Ascending aorta (tissue), 2 donors: ENCODE results near the gene CASZ1. TPM values are rescaled to one million over a fixed set of nuclear protein-coding genes. Genes with fewer than 3 reads are reported as not detected.
A peak's percentile ranks its signal among the peaks of the same experiment; 100 is the strongest.

ENCODE experiments used
- DNase-seq, 2 donors: peaks; one replicate each; pipeline ENCODE4 v3.0.0-alpha.2; 2019; ENCODE audit warnings: low spot score in 2 of 2
- H3K27ac ChIP-seq, 2 donors: fragments of 200-600 bp; sonication (generic); one replicate each; pipeline ENCODE4 v1.5.1; 2016 to 2017; ENCODE audit warnings: mild to moderate bottlenecking in 1 of 2
- H3K27me3 ChIP-seq: fragments of 200-600 bp; sonication (generic); one replicate; pipeline ENCODE4 v1.5.1; 2017
- H3K36me3 ChIP-seq, 2 donors: fragments of 200-600 bp; sonication (generic); one replicate each; pipeline ENCODE4 v1.5.1; 2016
- H3K4me1 ChIP-seq, 2 donors: fragments of 200-600 bp; sonication (generic); one replicate each; pipeline ENCODE4 v1.5.1; 2016 to 2017; ENCODE audit warnings: mild to moderate bottlenecking in 1 of 2
- H3K4me3 ChIP-seq, 2 donors: fragments of 200-600 bp; sonication (generic); one replicate each; pipeline ENCODE4 v1.5.1; 2016 to 2017; ENCODE audit warnings: mild to moderate bottlenecking in 1 of 2
- H3K9me3 ChIP-seq, 2 donors: fragments of 200-600 bp; sonication (generic); one replicate each; pipeline ENCODE4 v1.5.1; 2016
- CTCF ChIP-seq, 3 experiments: fragments of 200-600 bp in 2 of 3; fragments of 450-650 bp in 1 of 3; sonication (generic) in 2 of 3; IDR thresholded peaks; one replicate each; pipeline ENCODE4 v1.5.1; 2016 to 2019; ENCODE audit warnings: antibody characterized with exemption in 3 of 3, mild to moderate bottlenecking in 1 of 3, moderate library complexity in 1 of 3
- intact Hi-C: fragments of 100-400 bp; cut with DNase I; formaldehyde crosslinking; loops from one replicate; pipeline ENCODE4 v1.15.1; 2023
- total RNA-seq: library from RNA; depleted of rRNA; stranded (reverse); fragments of >200 nt; gene quantifications from one replicate; pipeline ENCODE4 v1.1.0, GENCODE V29; 2016

The CASZ1 gene
- total RNA-seq, 1 donor from 2014 or later, result 25.8 TPM

- H3K27me3 ChIP-seq, result no peaks in the 10 kb centered on the region
- peaks cover 0 to 4% of the 10 kb centered on the region in 2 donors for H3K36me3 ChIP-seq
- TF ChIP-seq CTCF (IDR thresholded peaks at IDR 0.05), result no peak
- no peaks in the 10 kb centered on the region for H3K9me3 ChIP-seq
- DNase-seq, result no peak
- intact Hi-C loops, result loop anchor here (2.0 to 5.0 kb wide), 3 partner anchors 62 to 120 kb away; no protein-coding TSS in a partner anchor
- H3K27ac ChIP-seq, result peak overlapping the region; percentile 97 to 99
- H3K4me1 ChIP-seq, result peaks cover 30 to 65% of the 10 kb centered on the region in 2 donors
- no peak overlapping the region for H3K4me3 ChIP-seq
Observed at GRCh38 chr1:10632691-10633090, 163.8 kb downstream of the CASZ1 start.

- no peak for DNase-seq
Observed at GRCh38 chr1:10631811-10632593, 164.4 kb downstream of the CASZ1 start.

GRCh38 chr1:10631121-10631810 lies 165.2 kb downstream of the CASZ1 start:
- TF ChIP-seq CTCF (IDR thresholded peaks at IDR 0.05), result no peak
- peak overlapping the region; percentile 97 to 99 for H3K27ac ChIP-seq
- H3K4me1 ChIP-seq, result peaks cover 28 to 55% of the 10 kb centered on the region in 2 donors
- no peak overlapping the region for H3K4me3 ChIP-seq
- DNase-seq, result no peak
- no peaks in the 10 kb centered on the region for H3K27me3 ChIP-seq
- peaks cover 0 to 4% of the 10 kb centered on the region in 2 donors for H3K36me3 ChIP-seq
- intact Hi-C loops, result loop anchor here (5.0 kb wide), 1 partner anchor 119 kb away; no protein-coding TSS in a partner anchor
- no peaks in the 10 kb centered on the region for H3K9me3 ChIP-seq

More at GRCh38 chr1:10631811-10632593, 164.4 kb downstream of the CASZ1 start:
- intact Hi-C loops, result loop anchor here (2.0 to 5.0 kb wide), 3 partner anchors 63 to 120 kb away; no protein-coding TSS in a partner anchor
- Histone ChIP-seq H3K27ac (peak overlapping the region; percentile 97 to 99), H3K4me3 (no peak overlapping the region), H3K9me3 (no peaks in the 10 kb centered on the region), H3K27me3 (no peaks in the 10 kb centered on the region), H3K36me3 (peaks cover 0 to 4% of the 10 kb centered on the region in 2 donors), H3K4me1 (peaks cover 30 to 60% of the 10 kb centered on the region in 2 donors)
- no peak for TF ChIP-seq CTCF (IDR thresholded peaks at IDR 0.05)

GRCh38 chr1:10630661-10631120 lies 165.8 kb downstream of the CASZ1 start:
- peaks cover 24 to 49% of the 10 kb centered on the region in 2 donors for H3K4me1 ChIP-seq

More at GRCh38 chr1:10630661-10631120, 165.8 kb downstream of the CASZ1 start:
- Histone ChIP-seq H3K4me3 (no peak overlapping the region), H3K27ac (peak overlapping the region; percentile 97 to 99), H3K27me3 (no peaks in the 10 kb centered on the region), H3K9me3 (no peaks in the 10 kb centered on the region), H3K36me3 (peaks cover 0 to 4% of the 10 kb centered on the region in 2 donors)
- no peak for TF ChIP-seq CTCF (IDR thresholded peaks at IDR 0.05)
- DNase-seq, result no peak
- intact Hi-C loops, result loop anchor here (5.0 kb wide), 1 partner anchor 118 kb away; no protein-coding TSS in a partner anchor
